CD4-positive, alpha-beta T cell treated with Interleukin-12 subunit alpha and Interleukin-12 subunit beta, for 1 hour (primary cell): ENCODE results near the gene HOXA4.

ENCODE experiments used
- DNase-seq: peaks from one replicate; pipeline ENCODE4 v3.0.0-alpha.2; 2020

The HOXA4 gene

DNA sequence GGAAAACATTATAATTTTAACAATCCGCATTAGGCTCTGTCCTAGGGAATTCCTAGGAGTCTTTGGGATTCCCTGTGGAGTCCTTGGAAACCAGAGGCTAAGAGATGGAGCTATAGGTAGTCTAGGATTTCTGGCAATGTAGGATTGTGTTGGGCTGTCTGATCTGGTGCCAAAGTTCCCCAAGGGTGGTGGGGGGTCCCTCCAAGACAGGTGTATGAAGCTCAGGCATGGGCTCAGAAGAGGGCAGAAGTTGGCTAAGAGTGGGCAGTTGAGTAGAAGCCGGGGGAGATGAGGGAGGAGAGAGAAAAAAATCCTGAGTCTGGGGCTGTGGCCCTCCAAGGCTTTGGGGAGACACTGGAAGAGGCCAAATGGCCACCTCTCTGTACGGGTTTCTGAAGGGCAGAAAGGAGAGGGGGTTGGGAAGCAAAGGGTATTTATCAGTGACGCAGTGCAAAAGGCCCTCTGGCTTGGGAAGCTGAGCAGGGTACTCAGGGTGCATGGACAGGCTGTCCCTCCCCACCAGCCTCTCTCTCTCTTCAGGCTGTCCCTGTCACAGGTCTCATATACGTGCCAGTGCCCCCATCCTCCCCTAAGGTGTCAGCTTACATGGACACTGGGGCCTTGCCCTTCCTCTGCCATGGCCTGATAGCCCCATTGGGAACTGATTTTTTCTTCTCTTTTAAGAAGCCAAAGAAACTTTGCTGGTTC, 16.1 kb upstream of the HOXA4 start:
- no peak for DNase-seq

DNA sequence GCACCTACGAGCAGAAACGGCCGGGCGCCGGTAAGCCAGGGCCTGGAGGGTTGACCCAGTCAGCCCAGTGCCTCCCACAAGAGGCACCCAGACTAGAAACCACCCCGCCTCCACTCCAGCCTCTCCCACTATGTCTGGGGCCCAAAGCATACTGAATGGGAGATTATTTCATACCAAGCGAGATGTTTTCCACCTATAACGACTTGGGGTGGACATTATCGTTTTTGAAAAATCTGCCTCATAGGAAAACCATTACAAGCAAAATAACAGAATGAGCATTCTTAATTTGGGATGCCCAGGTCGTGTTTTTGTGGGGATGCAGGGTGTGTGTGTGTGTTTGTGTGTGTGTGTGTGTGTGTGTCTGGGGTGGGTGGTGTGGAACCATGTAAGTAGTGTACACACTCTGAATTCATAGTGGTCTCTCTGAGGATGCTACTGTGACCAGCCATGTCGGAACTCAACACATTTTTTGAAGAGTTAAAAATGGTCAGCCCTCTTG, 15.4 kb upstream of the HOXA4 start:
- DNase-seq: no peak

- DNase-seq: no peak
Observed at GRCh38 chr7:27145165-27145913, 14.8 kb upstream of the HOXA4 start.

DNA sequence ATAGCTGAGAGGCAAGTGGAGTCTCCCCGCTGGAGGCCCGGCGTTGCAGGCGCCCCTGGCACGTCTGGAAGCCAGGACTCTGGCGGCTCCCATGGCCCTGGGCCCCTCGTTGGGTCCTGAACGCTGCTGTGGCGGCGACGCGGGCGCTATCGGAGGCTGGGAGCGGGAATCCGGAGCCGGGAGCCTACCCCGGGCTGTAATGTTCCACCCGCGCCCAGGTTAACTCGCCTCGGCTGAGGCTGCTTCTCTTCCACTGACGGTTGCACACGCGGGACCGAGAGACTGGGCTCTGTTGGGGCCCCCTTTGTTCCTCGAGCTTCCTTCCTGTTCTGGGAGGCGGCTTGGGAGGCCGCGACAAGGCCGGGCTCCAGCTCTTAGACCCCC, 14.2 kb upstream of the HOXA4 start:
- DNase-seq: no peak

DNA sequence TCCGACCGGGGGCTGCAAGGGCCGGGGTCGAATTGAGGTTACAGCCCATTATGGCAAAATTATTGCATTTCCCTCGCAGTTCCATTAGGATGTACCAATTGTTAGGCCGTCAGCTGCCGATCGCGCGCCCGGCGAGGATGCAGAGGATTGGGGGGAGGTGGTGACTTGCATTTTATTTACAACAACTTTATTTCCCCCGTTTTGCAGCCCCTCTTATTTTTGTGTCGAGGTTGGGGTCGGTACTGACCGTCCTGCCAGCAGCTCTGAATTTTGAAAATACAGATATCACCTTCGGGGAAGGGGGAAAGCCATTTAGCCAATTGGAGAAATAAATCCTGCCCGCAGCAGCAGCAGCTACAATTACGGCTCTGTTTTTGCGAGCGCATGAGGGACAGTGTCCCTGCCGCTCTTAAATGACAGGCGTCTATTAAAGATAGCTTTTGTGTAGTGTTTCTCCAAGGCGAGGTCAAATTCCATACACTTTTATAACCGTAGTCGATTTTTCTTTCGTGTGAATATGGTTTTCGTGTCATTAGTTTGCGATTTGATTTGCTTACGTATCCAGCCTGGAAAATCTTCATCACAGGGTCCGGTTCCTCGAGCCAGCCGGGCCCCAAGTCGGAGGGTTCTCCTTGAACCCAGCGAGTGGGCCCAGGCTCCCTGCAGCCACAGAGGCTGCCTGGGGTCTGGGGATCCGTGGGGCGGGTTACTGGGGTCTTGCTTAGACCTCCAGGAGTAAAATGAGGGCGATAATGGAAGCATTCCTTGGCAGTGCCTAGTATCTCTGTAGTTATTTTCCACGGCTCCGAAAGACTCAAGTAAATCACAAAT, 13.6 kb upstream of the HOXA4 start:
- DNase-seq: no peak

DNA sequence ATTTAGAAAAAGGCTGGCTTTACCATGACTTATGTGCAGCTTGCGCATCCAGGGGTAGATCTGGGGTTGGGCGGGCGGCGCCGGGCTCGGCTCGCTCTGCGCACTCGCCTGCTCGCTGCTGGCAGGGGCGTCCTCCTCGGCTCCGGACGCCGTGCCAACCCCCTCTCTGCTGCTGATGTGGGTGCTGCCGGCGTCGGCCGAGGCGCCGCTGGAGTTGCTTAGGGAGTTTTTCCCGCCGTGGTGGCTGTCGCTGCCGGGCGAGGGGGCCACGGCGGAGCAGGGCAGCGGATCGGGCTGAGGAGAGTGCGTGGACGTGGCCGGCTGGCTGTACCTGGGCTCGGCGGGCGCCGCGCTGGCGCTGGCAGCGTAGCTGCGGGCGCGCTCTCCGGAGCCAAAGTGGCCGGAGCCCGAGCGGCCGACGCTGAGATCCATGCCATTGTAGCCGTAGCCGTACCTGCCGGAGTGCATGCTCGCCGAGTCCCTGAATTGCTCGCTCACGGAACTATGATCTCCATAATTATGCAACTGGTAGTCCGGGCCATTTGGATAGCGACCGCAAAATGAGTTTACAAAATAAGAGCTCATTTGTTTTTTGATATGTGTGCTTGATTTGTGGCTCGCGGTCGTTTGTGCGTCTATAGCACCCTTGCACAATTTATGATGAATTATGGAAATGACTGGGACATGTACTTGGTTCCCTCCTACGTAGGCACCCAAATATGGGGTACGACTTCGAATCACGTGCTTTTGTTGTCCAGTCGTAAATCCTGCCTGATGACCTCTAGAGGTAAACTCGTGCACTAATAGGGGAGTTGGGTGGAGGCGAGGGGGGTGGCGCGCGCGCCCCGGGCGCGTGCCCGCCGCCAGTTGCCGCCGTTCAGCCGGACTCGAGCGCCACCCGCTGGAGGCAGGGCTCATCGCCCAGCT, 12.7 kb upstream of the HOXA4 start, which contains the start of gene HOXA5:
Gene HOXA5, minus strand, starts transcription at position 659 of the 927 bp plus-strand sequence. Its CDS starts 74 bp downstream, at position 585.
- no peak for DNase-seq

DNA sequence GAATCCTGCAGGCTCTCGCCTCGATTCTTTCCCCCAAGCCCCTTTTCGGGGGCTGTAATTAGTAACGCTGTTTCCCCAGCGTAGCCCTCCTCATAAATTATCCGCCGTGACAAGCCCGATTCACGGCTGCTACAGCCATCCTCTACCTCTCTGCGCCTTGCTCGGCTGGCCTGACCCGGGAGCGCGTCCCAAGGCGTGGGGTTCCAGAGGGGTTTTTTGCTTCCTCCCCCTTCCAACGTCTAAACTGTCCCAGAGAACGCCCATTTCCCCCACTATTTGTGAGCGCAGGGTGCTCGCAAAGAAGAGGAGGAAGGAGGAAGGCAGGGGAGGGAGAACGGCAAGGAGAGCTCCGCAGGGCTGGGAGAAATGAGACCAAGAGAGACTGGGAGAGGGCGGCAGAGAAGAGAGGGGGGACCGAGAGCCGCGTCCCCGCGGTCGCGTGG, 12.0 kb upstream of the HOXA4 start:
- no peak for DNase-seq

- DNase-seq: no peak
Observed at GRCh38 chr7:27141923-27142579, 11.5 kb upstream of the HOXA4 start.

GRCh38 chr7:27141137-27141922, 10.8 kb upstream of the HOXA4 start:
- DNase-seq: no peak

DNA sequence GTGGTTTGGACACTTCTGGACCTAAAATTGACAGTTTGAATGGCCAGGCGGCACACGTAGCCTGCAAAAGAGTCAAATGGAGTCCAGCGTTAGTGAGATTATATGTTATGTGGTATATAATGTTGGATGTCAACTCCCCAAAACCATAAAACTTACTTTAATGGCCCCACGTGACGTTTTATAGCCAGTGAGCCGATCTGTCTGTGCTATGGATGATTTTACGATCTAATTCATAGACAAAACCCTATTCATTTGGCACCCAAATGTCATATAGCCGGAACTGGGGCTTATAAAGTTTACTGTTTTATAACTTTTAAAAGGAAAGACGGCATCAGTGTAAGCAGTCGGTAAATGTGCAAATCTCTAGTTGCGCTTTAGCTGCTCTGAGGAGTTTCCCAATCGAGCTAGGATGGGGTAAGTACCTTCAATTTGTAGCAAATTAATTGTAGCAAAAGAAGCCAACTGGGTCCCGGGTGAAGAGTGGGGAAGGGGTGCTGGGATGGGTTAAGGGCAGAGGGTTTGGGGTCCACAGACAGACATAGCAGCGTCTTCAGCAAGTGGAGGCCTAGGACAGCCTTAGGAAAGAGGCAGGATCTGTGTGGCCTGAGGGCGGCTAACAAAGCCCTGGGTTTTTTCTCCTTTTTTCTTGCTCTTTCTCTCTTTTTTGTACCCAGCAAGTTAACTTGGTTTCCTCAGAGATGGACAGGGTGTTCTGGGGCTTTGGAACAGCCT, 9.7 kb upstream of the HOXA4 start:
- no peak for DNase-seq

- DNase-seq: no peak
Observed at GRCh38 chr7:27139334-27140125, 9.0 kb upstream of the HOXA4 start.

GRCh38 chr7:27138985-27139333, 8.4 kb upstream of the HOXA4 start:
- no peak for DNase-seq

DNA sequence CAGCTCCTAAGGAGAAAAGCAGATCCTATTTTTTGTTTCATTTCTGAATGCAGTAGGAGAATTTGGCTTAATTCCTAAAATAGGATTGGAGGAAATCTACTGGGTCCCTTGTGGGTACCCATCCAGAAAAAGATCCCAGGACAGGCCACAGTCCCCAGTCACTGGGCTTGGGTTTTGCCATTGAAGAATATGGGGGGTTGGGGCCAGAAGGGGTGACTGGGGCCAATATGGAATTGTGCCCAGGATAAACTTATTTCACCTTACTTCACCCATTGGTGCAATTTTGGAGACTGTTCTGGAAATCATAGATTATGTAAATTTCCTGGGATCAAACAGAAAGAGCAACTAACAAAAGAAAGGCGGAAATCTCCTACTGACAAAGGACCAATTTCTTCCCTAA, 7.9 kb upstream of the HOXA4 start:
- no peak for DNase-seq

- DNase-seq: no peak
Observed at GRCh38 chr7:27137640-27138315, 7.2 kb upstream of the HOXA4 start.

DNA sequence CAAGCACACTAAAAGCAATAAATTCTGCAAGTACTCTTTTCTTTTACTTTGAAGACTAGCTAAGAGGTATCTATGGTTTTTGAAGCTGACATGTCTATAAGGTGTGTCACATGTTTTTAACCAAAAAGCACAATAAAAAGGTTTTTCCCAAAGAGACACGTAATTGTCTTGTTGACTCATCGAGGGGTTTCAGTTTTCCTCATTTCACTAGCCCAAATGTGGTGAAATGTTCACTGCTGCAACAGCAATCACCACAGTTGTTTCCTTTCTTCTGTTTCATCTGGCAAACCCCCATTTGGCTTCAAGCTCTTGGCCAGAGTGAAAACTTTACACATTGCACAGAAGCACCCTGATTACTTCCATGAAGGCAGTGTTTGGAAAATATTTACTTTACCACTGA, 3.8 kb upstream of the HOXA4 start:
- no peak for DNase-seq

DNA sequence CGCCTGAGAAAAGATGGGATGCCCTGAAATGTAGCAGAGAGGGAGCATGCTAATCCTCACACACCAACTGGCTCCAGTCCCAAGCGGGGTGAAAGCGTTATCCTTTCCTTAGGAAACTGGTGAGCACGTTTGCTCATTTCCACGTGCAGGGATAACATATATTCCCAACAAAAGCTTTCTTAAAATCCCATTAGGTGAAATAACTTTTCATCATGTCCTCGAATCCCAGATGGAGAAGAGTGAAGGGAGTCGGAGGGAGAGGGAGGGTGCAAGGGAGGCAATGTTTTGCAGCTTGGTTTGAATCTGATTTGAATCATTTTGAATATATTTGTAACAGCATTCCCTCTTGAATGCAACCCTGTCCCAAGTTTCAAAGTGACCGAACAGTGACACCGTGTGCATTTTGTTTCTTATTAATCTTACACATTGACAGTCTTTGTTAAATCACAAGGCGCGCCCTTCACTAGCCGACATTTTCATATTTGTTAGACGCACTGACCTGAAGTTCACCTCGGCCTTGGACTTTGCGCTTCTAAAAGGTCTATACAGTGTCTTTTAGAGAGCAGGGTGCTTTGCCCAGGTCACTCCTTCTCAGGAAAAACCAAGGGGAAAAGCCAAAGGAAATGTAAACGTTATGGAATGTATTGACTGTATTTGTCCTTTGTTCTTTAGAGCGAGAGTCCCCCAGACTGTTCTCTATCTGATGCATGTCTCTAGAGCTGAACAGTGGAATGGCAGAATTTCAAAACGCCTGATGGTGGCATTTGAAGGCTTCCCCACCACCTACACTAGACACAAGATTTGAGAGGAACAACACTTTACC, 3.1 kb upstream of the HOXA4 start:
- DNase-seq: no peak

DNA sequence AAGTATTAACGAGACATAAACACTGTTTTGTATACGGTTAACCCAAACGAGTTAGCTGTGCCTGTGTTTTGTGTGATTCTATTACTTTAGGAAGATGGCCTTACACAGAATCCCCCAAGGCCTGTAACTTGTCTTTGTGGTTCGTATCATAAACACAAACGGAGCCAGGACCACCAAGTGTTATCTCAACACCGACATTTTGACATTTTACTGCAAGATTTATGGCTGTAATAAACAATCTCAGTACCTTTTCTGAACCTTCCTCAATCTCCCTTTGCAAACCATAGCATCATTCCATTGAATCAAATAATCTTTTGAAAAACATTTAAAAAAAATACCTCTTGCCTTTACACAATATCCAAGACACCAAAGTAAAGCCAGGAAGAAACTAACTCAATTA, 2.4 kb upstream of the HOXA4 start:
- DNase-seq: no peak

DNA sequence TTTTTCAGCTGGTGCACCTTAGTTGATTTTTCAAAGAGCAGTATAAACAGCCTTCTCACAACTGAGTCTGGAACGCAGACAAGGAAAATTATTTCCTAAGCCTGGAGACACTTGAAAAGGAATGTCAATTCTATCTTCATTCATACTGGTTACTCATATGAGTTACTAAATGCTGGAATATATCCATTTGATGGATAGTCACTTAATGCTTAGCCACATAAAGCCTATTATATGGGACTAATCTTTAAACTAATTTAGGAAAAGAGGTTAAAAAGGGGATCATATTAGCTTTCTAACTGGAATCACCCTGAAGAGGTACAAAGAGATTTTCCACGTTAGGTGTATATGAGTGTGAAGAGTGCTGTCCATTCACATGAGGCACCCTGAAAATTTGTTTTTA, 1.7 kb upstream of the HOXA4 start:
- DNase-seq: no peak
